Fibroblast of lung (primary cell): ENCODE results near the gene EFHD1. TPM values are rescaled to one million over a fixed set of nuclear protein-coding genes. Genes with fewer than 3 reads are reported as not detected.

Experiments
- DNase-seq, 2 donors: peaks; one replicate each; pipeline versions ENCODE4 v3.0.0 to v3.0.0-alpha.2; 2010; ENCODE audit warnings: low read depth in 2 of 2
- H2AFZ ChIP-seq: 2 replicates; pipeline ENCODE4 v1.5.1; 2012; ENCODE audit warnings: low read length, control low read depth, inconsistent platforms
- H3K27ac ChIP-seq: 2 replicates; pipeline ENCODE4 v1.5.1; 2011; ENCODE audit warnings: low read length, control low read depth; ENCODE audit not compliant: insufficient read depth
- H3K27me3 ChIP-seq: 2 replicates; pipeline ENCODE4 v1.5.1; 2011; ENCODE audit warnings: mild to moderate bottlenecking, low read length; ENCODE audit not compliant: control insufficient read depth, insufficient read depth
- H3K36me3 ChIP-seq: 2 replicates; pipeline ENCODE4 v1.5.1; 2011; ENCODE audit warnings: low read length; ENCODE audit not compliant: control insufficient read depth, insufficient read depth
- H3K4me1 ChIP-seq: 2 replicates; pipeline ENCODE4 v1.5.1; 2011; ENCODE audit warnings: low read length; ENCODE audit not compliant: control insufficient read depth, insufficient read depth; ENCODE audit errors: extremely low read depth
- H3K4me2 ChIP-seq: 2 replicates; pipeline ENCODE4 v1.5.1; 2011; ENCODE audit warnings: low read length, control low read depth; ENCODE audit not compliant: insufficient read depth; ENCODE audit errors: extremely low read depth
- H3K4me3 ChIP-seq, 4 experiments: fragments of 200-600 bp in 1 of 4; sonication (generic) in 1 of 4; replicated peaks in 1 of 4; 2 replicates each; pipeline ENCODE4 v1.5.1; 2011 to 2016; ENCODE audit warnings: low read length in 4 of 4, low read depth in 3 of 4, mild to moderate bottlenecking in 3 of 4, control low read depth in 2 of 4, inconsistent platforms in 1 of 4, mixed read lengths in 1 of 4; ENCODE audit not compliant: insufficient read depth in 1 of 4; ENCODE audit errors: control extremely low read depth in 1 of 4
- H3K79me2 ChIP-seq: 2 replicates; pipeline ENCODE4 v1.5.1; 2012; ENCODE audit warnings: mild to moderate bottlenecking, low read length, inconsistent platforms; ENCODE audit not compliant: control insufficient read depth, insufficient read depth
- H3K9ac ChIP-seq: 2 replicates; pipeline ENCODE4 v1.5.1; 2011; ENCODE audit warnings: mild to moderate bottlenecking, low read length, control low read depth; ENCODE audit not compliant: insufficient read depth
- H3K9me3 ChIP-seq: 2 replicates; pipeline ENCODE4 v1.5.1; 2012; ENCODE audit warnings: low read depth, low read length; ENCODE audit not compliant: control insufficient read depth, insufficient read depth
- H4K20me1 ChIP-seq: 2 replicates; pipeline ENCODE4 v1.5.1; 2011; ENCODE audit warnings: low read length; ENCODE audit not compliant: control insufficient read depth, insufficient read depth; ENCODE audit errors: extremely low read depth
- EZH2 ChIP-seq: IDR thresholded peaks from 2 replicates; pipeline ENCODE4 v1.5.1; 2012; ENCODE audit warnings: low read length, control low read depth, mild to moderate bottlenecking; ENCODE audit errors: missing control alignments
- polyA plus RNA-seq, 2 donors: library from polyadenylated mRNA; depleted of rRNA in 1 of 2; stranded (reverse) in 1 of 2; unstranded in 1 of 2; fragments of >200 nt; gene quantifications; 2 replicates each; pipeline ENCODE4 v1.2.1, GENCODE V29; 2011 to 2012; ENCODE audit warnings: missing spikeins in 1 of 2
- total RNA-seq: library from RNA; depleted of rRNA; stranded (reverse); fragments of >200 nt; gene quantifications from 2 replicates; pipeline ENCODE4 v1.2.1, GENCODE V29; 2014
- TF ChIP-seq, protein P1 (sequence below), 2 donors: IDR thresholded peaks in 1 of 2; conservative IDR thresholded peaks in 1 of 2; 1 replicate in 1 of 2; 2 replicates in 1 of 2; pipeline ENCODE4 v1.5.1; 2011 to 2012; ENCODE audit warnings: low read length in 2 of 2, control low read depth in 1 of 2, inconsistent platforms in 1 of 2, low read depth in 1 of 2, mild to moderate bottlenecking in 1 of 2

The EFHD1 gene
- total and polyA plus RNA-seq, 2 donors (not counting 1 experiment from before 2014, with no cell fraction given): 0.83 TPM; not detected in 1

DNA sequence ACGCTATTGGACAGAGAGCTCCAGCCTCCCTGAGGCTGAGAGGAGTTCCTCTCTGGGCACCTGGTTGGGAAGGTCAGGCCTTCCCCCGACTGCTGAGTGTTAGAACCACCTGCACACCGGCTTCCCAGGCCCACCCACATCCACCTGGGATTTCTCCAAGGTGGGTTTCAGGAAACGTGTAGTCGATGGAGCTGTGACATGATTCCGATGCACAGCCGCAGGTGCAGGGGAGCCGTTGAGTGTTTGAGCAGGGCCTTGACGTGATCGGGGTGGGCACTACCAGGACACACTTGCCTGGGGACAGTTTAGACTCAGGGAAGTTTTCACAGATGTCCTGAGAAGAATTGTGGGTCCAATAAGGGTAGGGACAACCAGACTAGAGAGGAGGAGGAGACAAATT, 42.0 kb downstream of the EFHD1 start:
- Histone ChIP-seq H3K4me2 (no peak overlapping the region), H3K27me3 (no peaks in the 10 kb centered on the region), H3K4me3 (no peak overlapping the region), H3K9me3 (no peaks in the 10 kb centered on the region), H3K9ac (no peak overlapping the region), H3K79me2 (no peaks in the 10 kb centered on the region), H2AFZ (no peak overlapping the region), H3K36me3 (no peaks in the 10 kb centered on the region), H3K4me1 (no peaks in the 10 kb centered on the region), H3K27ac (no peak overlapping the region), H4K20me1 (no peaks in the 10 kb centered on the region)
- TF ChIP-seq EZH2: no peak
- TF ChIP-seq, protein P1, sequence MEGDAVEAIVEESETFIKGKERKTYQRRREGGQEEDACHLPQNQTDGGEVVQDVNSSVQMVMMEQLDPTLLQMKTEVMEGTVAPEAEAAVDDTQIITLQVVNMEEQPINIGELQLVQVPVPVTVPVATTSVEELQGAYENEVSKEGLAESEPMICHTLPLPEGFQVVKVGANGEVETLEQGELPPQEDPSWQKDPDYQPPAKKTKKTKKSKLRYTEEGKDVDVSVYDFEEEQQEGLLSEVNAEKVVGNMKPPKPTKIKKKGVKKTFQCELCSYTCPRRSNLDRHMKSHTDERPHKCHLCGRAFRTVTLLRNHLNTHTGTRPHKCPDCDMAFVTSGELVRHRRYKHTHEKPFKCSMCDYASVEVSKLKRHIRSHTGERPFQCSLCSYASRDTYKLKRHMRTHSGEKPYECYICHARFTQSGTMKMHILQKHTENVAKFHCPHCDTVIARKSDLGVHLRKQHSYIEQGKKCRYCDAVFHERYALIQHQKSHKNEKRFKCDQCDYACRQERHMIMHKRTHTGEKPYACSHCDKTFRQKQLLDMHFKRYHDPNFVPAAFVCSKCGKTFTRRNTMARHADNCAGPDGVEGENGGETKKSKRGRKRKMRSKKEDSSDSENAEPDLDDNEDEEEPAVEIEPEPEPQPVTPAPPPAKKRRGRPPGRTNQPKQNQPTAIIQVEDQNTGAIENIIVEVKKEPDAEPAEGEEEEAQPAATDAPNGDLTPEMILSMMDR (conservative IDR thresholded peaks at IDR 0.05 in 1 of 2, IDR thresholded peaks at IDR 0.05 in 1 of 2; ENCODE audit: low read depth in 1 of 2, low read length in 2 of 2): no peak
- DNase-seq: no peak

DNA sequence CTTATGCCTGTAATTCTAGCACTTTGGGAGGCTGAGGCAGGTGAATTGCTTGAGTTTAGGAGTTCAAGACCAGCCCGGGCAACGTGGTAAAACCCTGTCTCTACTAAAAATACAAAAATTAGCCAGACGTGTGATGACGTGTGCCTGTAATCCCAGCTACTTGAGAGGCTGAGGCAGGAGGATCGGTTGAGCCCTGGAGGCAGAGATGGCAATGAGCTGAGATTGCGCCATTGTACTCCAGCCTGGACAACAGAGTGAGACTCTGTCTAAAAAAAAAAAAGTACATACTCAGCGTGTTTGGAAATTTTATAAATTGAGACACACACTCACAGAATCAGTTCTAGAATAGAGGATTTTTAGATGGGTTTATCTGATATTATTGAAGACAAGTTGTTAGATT, 46.6 kb downstream of the EFHD1 start:
- TF ChIP-seq, protein P1 (conservative IDR thresholded peaks at IDR 0.05 in 1 of 2, IDR thresholded peaks at IDR 0.05 in 1 of 2; ENCODE audit: low read depth in 1 of 2, low read length in 2 of 2): no peak
- no peak for TF ChIP-seq EZH2
- Histone ChIP-seq H3K9me3 (no peaks in the 10 kb centered on the region), H3K4me1 (no peaks in the 10 kb centered on the region), H3K4me2 (no peak overlapping the region), H3K4me3 (no peak overlapping the region), H3K27ac (no peak overlapping the region), H3K79me2 (no peaks in the 10 kb centered on the region), H4K20me1 (no peaks in the 10 kb centered on the region), H3K27me3 (peaks cover 2% of the 10 kb centered on the region), H3K36me3 (no peaks in the 10 kb centered on the region), H3K9ac (no peak overlapping the region), H2AFZ (no peak overlapping the region)
- no peak for DNase-seq

DNA sequence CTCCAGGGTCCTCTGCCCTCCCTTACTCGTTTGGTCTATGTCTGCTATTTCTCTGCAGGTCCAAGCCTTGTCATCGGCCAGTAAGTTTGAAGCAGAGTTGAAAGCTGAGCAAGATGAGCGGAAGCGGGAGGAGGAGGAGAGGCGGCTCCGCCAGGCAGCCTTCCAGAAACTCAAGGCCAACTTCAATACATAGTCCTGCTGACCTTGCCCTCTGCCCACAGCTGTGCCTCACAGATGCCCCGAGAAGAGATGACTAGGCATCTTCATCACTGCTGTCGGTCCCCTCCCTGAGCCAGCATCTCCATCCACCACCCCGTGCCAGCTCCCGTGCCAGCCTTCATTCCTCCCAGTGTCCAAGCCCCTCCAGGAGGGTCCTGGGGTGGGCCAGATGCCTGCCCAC, 48.1 kb downstream of the EFHD1 start:
- H3K27me3 ChIP-seq: peaks cover 2% of the 10 kb centered on the region
- TF ChIP-seq EZH2: no peak
- TF ChIP-seq, protein P1 (conservative IDR thresholded peaks at IDR 0.05 in 1 of 2, IDR thresholded peaks at IDR 0.05 in 1 of 2; ENCODE audit: low read depth in 1 of 2, low read length in 2 of 2): no peak
- no peak overlapping the region for H3K9ac ChIP-seq
- H3K4me1 ChIP-seq: no peaks in the 10 kb centered on the region
- no peak overlapping the region for H3K4me3 ChIP-seq
- no peaks in the 10 kb centered on the region for H3K36me3 ChIP-seq
- no peaks in the 10 kb centered on the region for H4K20me1 ChIP-seq
- no peak overlapping the region for H3K4me2 ChIP-seq
- no peaks in the 10 kb centered on the region for H3K79me2 ChIP-seq
- no peak overlapping the region for H2AFZ ChIP-seq
- no peak overlapping the region for H3K27ac ChIP-seq
- no peaks in the 10 kb centered on the region for H3K9me3 ChIP-seq
- DNase-seq: no peak
